Measurements from ENCODE around the gene LYZL4. TPM values are rescaled to one million over a fixed set of nuclear protein-coding genes. Genes with fewer than 3 reads are reported as not detected.

The LYZL4 gene
- total RNA-seq, 1 experiment from 2014 or later = not detected

- intact Hi-C loops (cut with micrococcal nuclease) = no loop called here
- Histone ChIP-seq H3K27me3 (ENCODE audit: insufficient read depth, low read length) (no peaks in the 10 kb centered on the region), H3K36me3 (ENCODE audit: control insufficient read depth in 1 of 2, insufficient read depth in 2 of 2, low read length in 2 of 2) (no peaks in the 10 kb centered on the region), H3K4me1 (ENCODE audit: control insufficient read depth in 1 of 2, insufficient read depth in 2 of 2, low read length in 2 of 2) (no peaks in the 10 kb centered on the region), H3K27ac (ENCODE audit: low read depth, low read length) (no peak overlapping the region), H3K79me2 (ENCODE audit: insufficient read depth, low read length) (no peaks in the 10 kb centered on the region), H2AFZ (ENCODE audit: low read depth, low read length, poor library complexity, severe bottlenecking) (no peak overlapping the region), H3K9ac (ENCODE audit: low read length) (no peak overlapping the region), H3K4me2 (ENCODE audit: low read length) (no peak overlapping the region), H3K4me3 (replicated peaks in 1 of 2; ENCODE audit: low read depth in 1 of 2, low read length in 2 of 2) (no peak overlapping the region), H4K20me1 (ENCODE audit: insufficient read depth) (no peaks in the 10 kb centered on the region), H3K9me2 (ENCODE audit: insufficient read depth) (no peaks in the 10 kb centered on the region; the same call in 1 of the 2 replicates), H3K9me3 (ENCODE audit: control insufficient read depth in 1 of 2, insufficient read depth in 1 of 2, low read depth in 1 of 2, low read length in 2 of 2) (no peaks in the 10 kb centered on the region)
- DNase-seq (ENCODE audit: low read depth, low spot score) = no peak
- BruUV-seq (replicated peaks) = no TSS peak
- no peak for ATAC-seq
- TF ChIP-seq SIN3A (IDR thresholded peaks at IDR 0.05; ENCODE audit: low read depth) (no peak), ZBTB33 (IDR thresholded peaks at IDR 0.05; ENCODE audit: extremely low read depth, insufficient replicate concordance, low read length) (no peak), SP1 (IDR thresholded peaks at IDR 0.05; ENCODE audit: low read depth) (no peak), ELF1 (IDR thresholded peaks at IDR 0.05; ENCODE audit: borderline replicate concordance, low read depth) (no peak), ZNF274 (IDR thresholded peaks at IDR 0.05; ENCODE audit: low read depth, low read length) (no peak), ZFX (IDR thresholded peaks at IDR 0.05) (no peak), CTCF (IDR thresholded peaks at IDR 0.05 in 2 of 3, conservative IDR thresholded peaks at IDR 0.05 in 1 of 3; ENCODE audit: borderline replicate concordance in 1 of 3, insufficient read depth in 1 of 3, low read depth in 2 of 3, low read length in 2 of 3) (no peak), POLR2AphosphoS5 (IDR thresholded peaks at IDR 0.05; ENCODE audit: low read depth, low read length) (no peak), EZH2phosphoT487 (IDR thresholded peaks at IDR 0.05; ENCODE audit: borderline replicate concordance) (no peak), TCF7L2 (IDR thresholded peaks at IDR 0.05; ENCODE audit: borderline replicate concordance, extremely low read depth, insufficient read depth, insufficient read length) (no peak), RAD21 (IDR thresholded peaks at IDR 0.05; ENCODE audit: low read depth) (no peak), EZH2 (IDR thresholded peaks at IDR 0.05) (no peak), REST (IDR thresholded peaks at IDR 0.05; ENCODE audit: low read depth) (no peak), CEBPB (IDR thresholded peaks at IDR 0.05; ENCODE audit: low read depth) (no peak), MAX (IDR thresholded peaks at IDR 0.05) (no peak), POLR2A (IDR thresholded peaks at IDR 0.05; ENCODE audit: borderline replicate concordance, extremely low read depth, insufficient read depth, insufficient read length) (no peak), YY1 (IDR thresholded peaks at IDR 0.05; ENCODE audit: extremely low read depth, insufficient replicate concordance, low read depth, low read length) (no peak), JUND (IDR thresholded peaks at IDR 0.05) (no peak), FOSL1 (IDR thresholded peaks at IDR 0.05; ENCODE audit: low read depth) (no peak)
- POLR2A ChIA-PET = no interaction called here
- CTCF ChIA-PET = no interaction called here
- RAD21 ChIA-PET (ENCODE audit: low non-redundant PET in 1 of 2, low total read pairs in 2 of 2, uncharacterized antibody in 2 of 2, unreplicated experiment in 2 of 2) = no interaction called here
These were observed 60.4 kb downstream of the LYZL4 start for GRCh38 chr3:42349765-42350594.
